ENCODE measurements around the gene LIPH.
"Not testable (repeated sequence)": the region's sequence is repeated elsewhere in the genome, so short reads cannot be mapped to it uniquely, and the experiment has no call there.

Gene LIPH

GRCh38 chr3:185552358-185552877 is at the start of gene LIPH:
Gene LIPH (minus strand): TSS chr3:185552588. CDS start chr3:185552471, 117 bp downstream.
- peak; percentile 71 for DNase-seq (ENCODE audit: low read depth)

DNA sequence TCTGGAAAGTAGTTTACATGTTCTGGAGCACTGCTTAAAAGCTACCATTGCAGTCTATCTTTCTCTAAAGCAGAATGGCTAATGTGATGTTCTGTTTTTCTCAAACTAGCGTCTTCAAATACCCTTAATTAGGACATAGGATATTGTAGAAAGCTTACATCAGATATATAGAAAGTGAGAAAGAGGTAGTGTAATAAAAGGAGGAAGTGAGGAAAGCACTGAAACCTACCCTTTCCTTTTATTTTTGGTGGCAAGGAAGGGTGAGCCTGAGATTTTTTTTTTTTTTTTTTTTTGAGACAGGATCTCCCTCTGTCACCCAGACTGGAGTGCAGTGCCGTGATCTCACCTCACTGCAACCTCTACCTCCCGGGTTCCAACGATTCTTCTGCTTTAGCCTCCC is 43.1 kb upstream of the LIPH start:
- DNase-seq (ENCODE audit: low read depth), result no peak

DNA sequence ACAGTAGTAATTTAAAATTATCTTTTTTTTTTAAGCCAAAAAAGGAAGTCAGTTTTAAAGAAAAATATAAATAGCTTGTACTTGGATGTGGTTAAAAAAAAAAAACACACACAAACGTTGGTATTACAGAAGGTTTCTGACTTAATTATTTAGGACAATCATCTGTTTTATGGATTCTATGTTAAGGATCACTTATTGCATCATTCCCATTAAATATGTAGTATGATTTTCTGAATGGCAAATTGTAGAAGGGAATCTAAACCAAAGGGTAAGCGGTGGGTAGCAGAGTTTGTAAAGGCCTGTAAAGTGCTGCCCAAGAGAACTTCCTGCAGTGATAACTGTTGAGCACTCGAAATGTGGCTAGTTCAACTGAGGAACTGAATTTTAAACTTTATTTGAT is 41.7 kb upstream of the LIPH start:
- no peak for DNase-seq (ENCODE audit: low read depth)

GRCh38 chr3:185586686-185587039 is 34.3 kb upstream of the LIPH start:
- DNase-seq (ENCODE audit: low read depth), result no peak

- DNase-seq (ENCODE audit: low read depth), result peak; percentile 98
Observed at GRCh38 chr3:185585859-185586685, 33.7 kb upstream of the LIPH start, which contains the start of gene SENP2. Gene SENP2 (plus strand): TSS chr3:185586295. CDS start chr3:185586414, 119 bp downstream.

GRCh38 chr3:185585518-185585858 is 33.1 kb upstream of the LIPH start:
- no peak for DNase-seq (ENCODE audit: low read depth)

DNA sequence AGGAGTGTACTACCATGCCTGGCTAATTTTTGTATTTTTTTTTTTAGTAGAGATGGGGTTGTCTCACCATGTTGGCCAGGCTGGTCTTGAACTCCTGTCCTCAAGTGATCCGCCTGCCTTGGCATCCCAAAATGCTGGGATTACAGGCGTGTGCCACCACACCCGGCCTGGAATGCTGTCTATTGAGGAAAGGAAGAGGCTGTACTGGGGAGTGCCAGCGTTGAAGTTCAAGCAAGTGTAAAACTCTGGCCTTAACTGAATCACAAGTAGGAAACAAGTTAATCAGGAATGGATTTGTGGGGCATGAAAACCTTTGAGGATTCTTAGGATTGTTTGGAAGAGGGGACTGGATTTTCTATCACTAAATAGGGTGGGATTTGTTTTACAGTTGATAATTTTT is 32.3 kb upstream of the LIPH start:
- DNase-seq (ENCODE audit: low read depth), result no peak

GRCh38 chr3:185583925-185584324 is 31.5 kb upstream of the LIPH start:
- no peak for DNase-seq (ENCODE audit: low read depth)

GRCh38 chr3:185582871-185583270 is 30.5 kb upstream of the LIPH start:
- DNase-seq (ENCODE audit: low read depth), result peak; percentile 17

- DNase-seq (ENCODE audit: low read depth), result no peak
Observed at GRCh38 chr3:185582236-185582635, 29.8 kb upstream of the LIPH start.

DNA sequence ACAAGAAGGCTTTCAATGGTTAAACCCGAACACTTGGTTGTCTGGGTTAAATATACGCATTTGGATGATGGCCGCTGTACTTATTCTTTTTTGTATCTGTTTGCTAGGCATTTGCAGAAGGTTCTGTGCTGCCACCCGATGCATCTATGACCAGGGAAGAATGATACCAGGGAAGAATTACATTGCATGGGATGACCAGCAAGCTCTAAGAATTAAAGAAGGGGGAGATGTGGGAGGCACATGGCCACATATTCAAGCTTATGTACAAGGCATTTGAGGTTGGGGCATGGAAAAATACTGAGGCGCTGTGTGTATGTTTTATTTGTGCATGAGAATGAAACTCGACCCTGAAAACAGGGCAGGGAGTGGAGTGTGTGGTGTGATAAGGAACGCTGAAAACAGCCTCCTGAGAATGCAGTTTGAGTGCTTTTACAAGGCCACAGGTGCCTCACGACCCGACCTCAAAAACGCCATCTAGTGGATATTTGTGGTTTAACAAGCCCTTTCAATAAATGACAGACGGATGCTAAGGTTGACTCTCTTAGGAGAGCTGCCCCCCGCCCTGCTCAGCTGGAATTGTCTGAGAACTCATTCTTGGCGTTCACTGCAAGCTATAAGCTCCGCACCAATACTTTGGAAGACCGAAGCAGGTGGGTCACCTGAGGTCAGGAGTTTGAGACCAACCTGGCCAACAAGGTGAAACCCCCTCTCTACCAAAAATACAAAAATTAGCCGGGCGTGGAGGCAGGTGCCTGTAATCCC is 22.9 kb upstream of the LIPH start:
- DNase-seq (ENCODE audit: low read depth), result peak; percentile 40

GRCh38 chr3:185572183-185572582 is 19.8 kb upstream of the LIPH start:
- DNase-seq (ENCODE audit: low read depth), result no peak

GRCh38 chr3:185561958-185562357 is 9.6 kb upstream of the LIPH start:
- no peak for DNase-seq (ENCODE audit: low read depth)

GRCh38 chr3:185561374-185561943 is 9.1 kb upstream of the LIPH start:
- no peak for DNase-seq (ENCODE audit: low read depth)

- DNase-seq (ENCODE audit: low read depth), result no peak
Observed at GRCh38 chr3:185560676-185561075, 8.3 kb upstream of the LIPH start.

GRCh38 chr3:185559706-185560090 is 7.3 kb upstream of the LIPH start:
- DNase-seq (ENCODE audit: low read depth), result no peak

DNA sequence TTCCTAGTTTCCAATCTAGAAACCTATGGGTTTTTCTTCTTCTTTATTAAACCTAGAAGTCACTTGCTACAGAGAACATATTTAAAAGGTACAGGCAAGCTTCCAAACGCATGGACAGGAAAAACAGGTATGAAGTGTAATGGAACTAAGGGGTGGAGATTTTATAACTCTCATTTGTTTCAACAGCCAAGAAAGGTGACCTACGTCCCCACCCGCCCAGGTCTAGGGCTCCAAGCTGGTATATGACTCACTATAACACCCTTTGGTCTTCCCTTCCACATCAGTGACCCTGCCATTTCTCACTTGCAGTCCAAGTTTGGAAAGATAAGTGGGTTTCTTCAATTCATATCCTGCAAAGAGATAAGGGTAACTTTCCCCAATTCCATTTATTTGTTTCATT is 6.0 kb upstream of the LIPH start:
- peak; percentile 16 for DNase-seq (ENCODE audit: low read depth)

DNA sequence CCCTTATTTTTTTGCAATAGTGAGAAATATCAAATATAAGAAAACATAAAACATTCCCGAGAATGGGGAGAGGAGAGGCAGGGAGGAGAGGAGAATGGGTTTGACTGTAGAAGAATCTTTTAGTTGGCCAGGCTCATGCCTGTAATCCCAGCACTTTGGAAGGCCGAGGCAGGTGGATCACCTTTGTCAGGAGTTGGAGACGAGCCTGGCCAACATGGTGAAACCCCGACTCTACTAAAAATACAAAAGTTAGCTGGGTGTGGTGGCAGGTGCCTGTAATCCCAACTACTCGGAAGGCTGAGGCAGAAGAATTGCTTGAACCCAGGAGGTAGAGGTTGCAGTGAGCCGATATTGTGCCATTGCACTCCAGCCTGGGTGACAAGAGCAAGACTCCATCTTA is 4.3 kb upstream of the LIPH start:
- DNase-seq (ENCODE audit: low read depth), result not testable (repeated sequence)

- no peak for DNase-seq (ENCODE audit: low read depth)
Observed at GRCh38 chr3:185555860-185556347, 3.5 kb upstream of the LIPH start.

DNA sequence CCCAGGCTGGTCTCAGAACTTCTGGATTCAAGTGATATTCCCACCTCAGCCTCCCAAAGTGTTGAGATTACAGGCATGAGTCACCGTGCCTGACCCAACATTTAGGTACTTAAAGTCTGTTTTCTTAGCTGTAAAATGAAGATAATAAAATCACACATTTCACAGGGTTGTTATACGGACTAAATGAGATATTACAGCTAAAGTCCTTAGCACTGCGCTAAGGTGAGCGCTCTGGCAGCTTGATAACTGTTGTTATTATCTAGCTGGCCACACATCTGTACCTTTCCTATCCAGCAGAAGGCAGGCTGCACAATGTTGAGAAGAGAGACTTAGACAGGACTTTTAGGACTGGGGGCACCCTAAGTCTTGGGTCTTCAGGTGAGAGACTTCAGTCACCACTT is 2.7 kb upstream of the LIPH start:
- peak; percentile 41 for DNase-seq (ENCODE audit: low read depth)

- peak; percentile 60 for DNase-seq (ENCODE audit: low read depth)
Observed at GRCh38 chr3:185549651-185550111, 2.7 kb downstream of the LIPH start.

DNA sequence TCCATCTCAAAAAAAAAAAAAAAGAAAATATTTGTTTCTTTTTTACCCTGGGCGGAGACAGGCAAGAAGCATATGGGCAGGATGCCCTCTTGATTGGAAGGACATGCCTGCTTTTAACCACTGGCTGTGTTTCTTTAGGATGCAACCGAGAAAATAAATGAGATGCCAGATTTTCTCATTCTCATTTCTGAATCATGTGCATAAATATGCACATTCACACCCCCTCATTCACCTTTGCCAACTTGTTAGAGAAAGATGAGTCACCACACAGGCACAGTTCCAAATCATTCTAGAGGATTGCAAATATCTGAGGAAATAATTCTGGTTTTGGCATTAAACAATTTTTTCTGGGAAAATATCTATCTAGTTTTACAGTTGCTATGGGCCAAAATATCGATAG is 3.3 kb downstream of the LIPH start:
- peak; percentile 98 for DNase-seq (ENCODE audit: low read depth)

- DNase-seq (ENCODE audit: low read depth), result no peak
Observed at GRCh38 chr3:185540695-185541094, 11.7 kb downstream of the LIPH start.
